Activated naive CD8-positive, alpha-beta T cell treated with anti-CD3 and anti-CD28 coated beads for 36 hours (primary cell): ENCODE results near the gene TRIO. TPM values are rescaled to one million over a fixed set of nuclear protein-coding genes. Genes with fewer than 3 reads are reported as not detected.

Source experiments
- DNase-seq: peaks from one replicate; pipeline ENCODE4 v3.0.0; 2021
- H3K27ac Mint-ChIP-seq: one replicate; pipeline ENCODE4 v1.8.0; 2022; ENCODE audit warnings: mild to moderate bottlenecking, moderate library complexity, mixed read lengths
- H3K27me3 Mint-ChIP-seq: one replicate; pipeline ENCODE4 v1.8.0; 2022; ENCODE audit warnings: mild to moderate bottlenecking, mixed read lengths
- H3K36me3 Mint-ChIP-seq: one replicate; pipeline ENCODE4 v1.8.0; 2021; ENCODE audit warnings: mild to moderate bottlenecking, mixed read lengths
- H3K4me1 Mint-ChIP-seq: one replicate; pipeline ENCODE4 v1.8.0; 2021; ENCODE audit warnings: mixed read lengths
- H3K4me3 Mint-ChIP-seq: one replicate; pipeline ENCODE4 v1.8.0; 2022; ENCODE audit warnings: mild to moderate bottlenecking, moderate library complexity, mixed read lengths
- H3K9me3 Mint-ChIP-seq: one replicate; pipeline ENCODE4 v1.8.0; 2022; ENCODE audit warnings: mixed read lengths
- total RNA-seq, 2 experiments: library from RNA; stranded (reverse); gene quantifications; one replicate each; pipeline ENCODE4 v1.2.3, GENCODE V29; 2021

TRIO gene
- total RNA-seq, 2 experiments from 2014 or later = 7.4 to 9.8 TPM

DNA sequence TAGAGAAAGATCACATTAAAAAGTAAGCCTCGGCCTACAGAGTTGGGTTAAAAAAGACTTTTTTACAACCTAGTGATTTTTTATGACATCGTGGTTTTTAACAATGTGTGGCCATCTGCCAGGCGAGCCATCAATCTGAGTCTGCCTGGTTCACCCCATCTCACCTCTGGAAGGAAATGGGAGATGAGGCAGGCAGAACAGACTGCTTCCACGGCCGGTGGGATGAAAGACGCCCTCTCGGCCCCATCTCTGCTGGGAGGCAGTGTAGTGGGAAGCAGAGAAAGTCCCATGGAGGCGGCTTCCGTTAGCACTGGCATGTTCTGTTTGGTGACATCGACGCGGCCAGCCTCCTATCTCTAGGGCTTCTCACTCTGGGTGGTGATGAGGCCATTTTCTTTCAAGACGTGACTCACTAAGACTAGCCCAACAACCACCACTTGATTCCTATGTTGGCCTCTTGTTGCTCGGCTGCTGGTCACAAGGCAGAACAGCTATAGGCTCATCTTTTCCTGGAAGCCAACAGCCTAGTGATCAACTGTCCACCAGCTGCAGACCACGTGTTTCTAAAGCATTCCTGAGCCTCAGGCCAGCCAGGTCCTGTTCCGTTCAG, 306.0 kb downstream of the TRIO start:
- H3K27ac Mint-ChIP-seq = no peak overlapping the region
- peaks cover 4% of the 10 kb centered on the region for H3K4me1 Mint-ChIP-seq
- H3K36me3 Mint-ChIP-seq = peaks cover 2% of the 10 kb centered on the region
- H3K9me3 Mint-ChIP-seq = no peaks in the 10 kb centered on the region
- DNase-seq = no peak
- no peak overlapping the region for H3K4me3 Mint-ChIP-seq
- H3K27me3 Mint-ChIP-seq = no peaks in the 10 kb centered on the region

DNA sequence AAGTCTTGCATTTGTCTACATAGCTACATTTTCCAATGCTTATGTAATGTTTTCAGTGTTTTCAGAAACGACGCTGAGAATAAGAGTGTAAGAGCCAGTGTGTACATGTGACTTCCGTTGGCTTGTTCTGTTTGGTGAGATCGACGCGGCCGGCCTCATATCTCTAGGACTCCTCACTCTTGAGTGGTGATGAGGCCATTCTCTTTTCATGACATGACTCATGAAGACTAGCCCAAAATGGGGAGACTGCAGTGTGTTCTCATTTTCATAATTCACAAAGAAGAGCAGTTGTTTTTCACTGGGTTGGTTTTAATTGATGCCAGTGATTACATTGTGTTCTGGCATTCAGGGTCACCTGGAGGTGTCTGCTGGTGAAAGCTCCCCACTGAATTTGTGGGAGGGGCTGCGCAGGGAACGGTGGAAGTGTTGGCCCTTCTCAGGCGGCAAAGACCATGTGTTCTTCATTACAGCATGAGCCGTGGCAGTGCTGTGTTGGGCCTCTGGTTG, 306.9 kb downstream of the TRIO start:
- Mint-ChIP-seq H3K9me3 (peaks cover 1% of the 10 kb centered on the region), H3K36me3 (peaks cover 2% of the 10 kb centered on the region), H3K27me3 (no peaks in the 10 kb centered on the region), H3K27ac (no peak overlapping the region), H3K4me1 (peaks cover 4% of the 10 kb centered on the region), H3K4me3 (no peak overlapping the region)
- no peak for DNase-seq

DNA sequence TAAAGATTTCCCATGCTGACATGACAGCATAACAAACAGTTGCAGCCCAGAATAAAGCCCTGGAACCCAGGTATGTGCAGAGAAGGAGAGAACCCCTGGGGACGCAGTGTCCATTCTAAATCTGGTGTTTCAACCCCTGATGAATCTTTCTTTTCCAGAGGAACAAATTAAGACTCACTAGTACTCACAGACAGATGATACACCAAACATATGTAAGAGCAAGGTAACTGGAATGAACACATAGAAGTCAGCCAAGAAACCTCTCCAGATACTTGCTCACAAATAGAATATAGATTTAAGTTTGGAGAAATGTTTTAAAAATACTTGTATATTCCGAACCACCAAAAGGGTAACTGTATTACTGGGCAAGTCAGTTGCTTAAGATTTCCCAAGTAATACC, 307.6 kb downstream of the TRIO start:
- Mint-ChIP-seq H3K36me3 (peaks cover 2% of the 10 kb centered on the region), H3K4me1 (peaks cover 4% of the 10 kb centered on the region), H3K27ac (no peak overlapping the region), H3K27me3 (no peaks in the 10 kb centered on the region), H3K9me3 (peaks cover 2% of the 10 kb centered on the region), H3K4me3 (no peak overlapping the region)
- DNase-seq = no peak

DNA sequence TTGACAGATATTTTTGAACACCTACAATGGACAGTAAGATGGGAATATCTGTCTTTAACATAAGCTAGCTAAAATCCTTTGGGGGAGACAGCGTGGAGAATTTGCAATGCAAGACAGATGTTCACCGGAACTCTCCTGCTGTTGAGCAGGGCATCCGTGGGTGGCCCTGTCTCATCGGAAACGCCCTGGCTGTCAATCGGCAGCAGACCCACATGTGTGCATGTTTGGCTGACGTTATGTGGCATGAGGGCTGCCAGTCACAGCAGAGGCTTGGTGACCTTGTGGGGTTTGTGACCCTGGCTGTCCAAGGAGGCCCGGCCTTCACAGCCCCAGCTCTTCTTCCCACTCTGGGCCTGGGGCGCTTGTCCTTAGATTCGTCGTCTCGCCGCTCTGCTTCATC, 308.7 kb downstream of the TRIO start:
- Mint-ChIP-seq H3K4me1 (peaks cover 4% of the 10 kb centered on the region), H3K27me3 (no peaks in the 10 kb centered on the region)

DNA sequence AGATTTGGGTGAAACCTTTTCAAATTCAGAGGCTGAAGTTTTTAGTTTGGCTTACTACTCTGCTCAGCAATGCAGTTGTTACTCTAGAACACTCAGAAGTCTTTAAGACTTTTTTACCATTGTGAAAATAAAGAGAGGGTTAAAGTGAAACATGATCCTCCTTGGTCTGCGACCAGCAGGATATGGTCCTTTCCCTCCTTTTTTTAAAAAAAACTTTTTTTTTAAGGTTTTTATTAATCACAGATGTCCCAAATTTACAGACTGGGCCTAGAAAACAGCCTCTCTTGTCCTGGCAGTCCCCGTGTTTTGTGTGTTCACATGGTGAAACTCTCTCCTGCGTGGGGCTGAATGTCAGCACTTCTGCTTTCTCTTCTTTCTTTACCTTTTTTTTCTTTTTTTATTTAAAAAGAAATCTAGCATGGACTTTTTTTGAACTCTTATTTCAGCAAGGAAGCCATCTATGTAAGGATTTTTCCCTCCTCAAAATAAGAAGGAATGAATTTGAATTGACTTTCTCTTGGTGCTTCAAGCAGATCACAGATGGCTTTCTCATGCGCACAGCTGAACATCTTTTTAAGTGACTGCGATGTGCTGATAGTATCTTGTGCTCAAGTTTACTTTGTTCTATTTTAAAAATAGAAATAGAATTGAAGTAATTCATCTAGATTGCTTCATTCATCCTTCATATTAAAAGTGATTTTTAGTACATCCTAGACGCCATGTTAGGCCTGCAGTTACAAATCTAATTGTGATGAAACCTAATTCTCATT, 309.7 kb downstream of the TRIO start:
- no peak for DNase-seq
- peaks cover 4% of the 10 kb centered on the region for H3K4me1 Mint-ChIP-seq
- H3K36me3 Mint-ChIP-seq = peaks cover 2% of the 10 kb centered on the region
- H3K4me3 Mint-ChIP-seq = no peak overlapping the region
- H3K27me3 Mint-ChIP-seq = no peaks in the 10 kb centered on the region
- peaks cover 2% of the 10 kb centered on the region for H3K9me3 Mint-ChIP-seq
- H3K27ac Mint-ChIP-seq = no peak overlapping the region

More for the DNA sequence above, 308.7 kb downstream of the TRIO start:
- no peak for DNase-seq
- no peak overlapping the region for H3K27ac Mint-ChIP-seq
- H3K36me3 Mint-ChIP-seq = peaks cover 2% of the 10 kb centered on the region
- no peak overlapping the region for H3K4me3 Mint-ChIP-seq
- H3K9me3 Mint-ChIP-seq = peaks cover 2% of the 10 kb centered on the region

DNA sequence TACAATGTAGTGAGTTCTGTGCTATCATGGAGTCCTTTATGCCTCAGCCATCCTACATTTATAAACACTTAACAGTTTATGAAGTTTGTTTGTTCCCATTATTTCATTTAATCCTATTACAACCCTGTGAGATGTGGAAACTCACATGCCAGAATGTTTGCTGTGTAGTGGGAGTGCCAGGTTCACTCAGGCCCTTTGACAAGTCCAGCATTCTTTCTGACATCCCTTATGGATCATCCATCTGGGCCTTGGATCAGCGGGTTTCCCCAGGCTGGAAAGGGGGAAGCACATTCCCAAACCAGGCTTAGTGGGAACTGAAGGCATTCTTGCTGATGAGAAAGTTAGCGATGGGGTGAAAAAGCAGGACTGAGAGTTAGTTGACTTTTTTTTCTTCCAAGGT, 310.3 kb downstream of the TRIO start:
- Mint-ChIP-seq H3K4me3 (no peak overlapping the region), H3K27me3 (no peaks in the 10 kb centered on the region)

DNA sequence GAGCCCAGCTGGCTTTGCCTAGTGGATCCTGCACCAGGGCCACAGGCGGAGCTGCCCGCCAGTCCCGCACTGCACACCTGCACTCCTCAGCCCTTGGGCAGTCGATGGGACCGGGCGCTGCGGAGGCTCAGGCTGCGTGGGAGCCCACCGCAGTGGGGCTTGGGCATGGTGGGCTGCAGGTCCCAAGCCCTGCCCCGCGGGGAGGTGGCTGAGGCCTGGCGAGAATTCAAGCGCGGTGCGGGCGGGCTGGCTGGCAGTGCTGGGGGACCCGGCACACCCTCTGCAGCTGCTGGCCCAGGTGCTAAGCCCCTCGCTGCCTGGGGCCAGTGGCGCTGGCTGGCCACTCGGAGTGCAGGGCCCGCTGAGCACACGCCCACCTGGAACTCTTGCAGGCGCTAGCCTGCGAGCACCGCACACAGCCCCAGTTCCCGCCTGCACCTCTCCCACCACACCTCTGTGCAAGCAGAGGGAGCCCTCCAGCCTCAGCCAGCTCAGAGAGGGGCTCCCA, 312.7 kb downstream of the TRIO start:
- DNase-seq = no peak
- H3K27me3 Mint-ChIP-seq = no peaks in the 10 kb centered on the region
- H3K27ac Mint-ChIP-seq = no peak overlapping the region
- peaks cover 2% of the 10 kb centered on the region for H3K9me3 Mint-ChIP-seq
- H3K4me1 Mint-ChIP-seq = no peaks in the 10 kb centered on the region
- peaks cover 2% of the 10 kb centered on the region for H3K36me3 Mint-ChIP-seq
- no peak overlapping the region for H3K4me3 Mint-ChIP-seq

More for the DNA sequence above, 310.3 kb downstream of the TRIO start:
- Mint-ChIP-seq H3K9me3 (peaks cover 2% of the 10 kb centered on the region), H3K4me1 (peaks cover 4% of the 10 kb centered on the region), H3K27ac (no peak overlapping the region), H3K36me3 (peaks cover 2% of the 10 kb centered on the region)
- no peak for DNase-seq

DNA sequence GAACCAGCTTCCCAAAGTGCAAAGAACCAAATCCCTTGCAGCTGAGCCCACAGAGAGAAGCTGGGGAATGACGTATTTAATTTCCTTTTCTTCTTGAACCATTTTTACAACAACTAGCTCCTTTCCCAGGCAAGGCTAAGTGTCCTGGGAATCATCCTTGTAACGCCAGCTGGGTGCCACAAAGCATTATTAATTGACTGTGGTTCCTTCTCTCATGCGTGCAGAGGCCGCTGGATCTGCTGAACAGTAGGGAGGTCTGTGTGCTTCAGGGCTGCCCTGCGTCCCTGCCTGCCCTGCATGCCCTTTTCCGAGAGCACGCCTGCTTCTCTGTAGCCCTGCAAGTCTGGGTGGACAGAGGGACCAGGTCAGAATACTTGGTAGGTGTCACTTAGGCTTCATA, 314.3 kb downstream of the TRIO start:
- no peaks in the 10 kb centered on the region for H3K4me1 Mint-ChIP-seq
- H3K27ac Mint-ChIP-seq = no peak overlapping the region
- no peaks in the 10 kb centered on the region for H3K27me3 Mint-ChIP-seq
- no peak overlapping the region for H3K4me3 Mint-ChIP-seq
- no peak for DNase-seq
- peaks cover 2% of the 10 kb centered on the region for H3K36me3 Mint-ChIP-seq
- H3K9me3 Mint-ChIP-seq = peaks cover 2% of the 10 kb centered on the region

DNA sequence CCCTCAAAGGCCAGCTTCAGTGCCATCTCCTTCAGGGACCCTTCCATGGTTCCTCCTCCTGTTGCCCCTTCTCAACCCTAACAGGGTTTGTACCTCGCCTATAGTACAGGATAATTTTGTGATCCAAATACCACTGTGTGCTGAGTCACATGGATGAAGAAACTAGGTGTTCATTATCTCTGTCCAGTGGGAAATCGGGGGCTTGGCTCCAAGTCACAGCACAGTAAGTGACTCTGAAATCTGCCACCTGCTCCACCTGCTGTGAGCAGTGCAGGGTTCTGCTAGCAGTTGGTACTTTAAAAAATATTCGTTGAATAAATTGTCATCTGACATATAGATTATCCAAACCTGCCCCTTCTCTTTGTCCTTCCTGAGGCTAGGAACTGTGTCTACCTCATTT, 315.3 kb downstream of the TRIO start:
- Mint-ChIP-seq H3K9me3 (peaks cover 2% of the 10 kb centered on the region), H3K4me1 (no peaks in the 10 kb centered on the region), H3K4me3 (no peak overlapping the region), H3K27ac (no peak overlapping the region), H3K36me3 (peaks cover 2% of the 10 kb centered on the region), H3K27me3 (no peaks in the 10 kb centered on the region)
- DNase-seq = no peak

DNA sequence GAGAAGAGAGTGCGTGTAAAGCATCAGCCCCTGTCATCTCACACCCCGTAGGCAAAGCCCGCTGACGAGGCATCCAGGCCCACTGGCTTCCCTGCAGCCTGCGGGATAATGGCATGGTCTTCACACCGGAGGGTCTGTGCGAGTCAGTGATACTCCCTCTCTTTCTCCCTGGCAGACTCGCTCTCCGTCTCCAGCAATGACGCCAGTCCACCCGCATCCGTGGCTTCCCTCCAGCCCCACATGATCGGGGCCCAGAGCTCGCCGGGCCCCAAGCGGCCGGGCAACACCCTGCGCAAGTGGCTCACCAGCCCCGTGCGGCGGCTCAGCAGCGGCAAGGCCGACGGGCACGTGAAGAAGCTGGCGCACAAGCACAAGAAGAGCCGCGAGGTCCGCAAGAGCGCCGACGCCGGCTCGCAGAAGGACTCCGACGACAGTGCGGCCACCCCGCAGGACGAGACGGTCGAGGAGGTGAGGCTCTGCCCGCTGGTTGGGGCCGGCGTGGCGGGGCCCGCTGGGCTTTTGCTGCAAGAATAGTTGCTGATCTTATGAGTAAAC, 317.8 kb downstream of the TRIO start:
- no peaks in the 10 kb centered on the region for H3K4me1 Mint-ChIP-seq
- H3K9me3 Mint-ChIP-seq = no peaks in the 10 kb centered on the region

DNA sequence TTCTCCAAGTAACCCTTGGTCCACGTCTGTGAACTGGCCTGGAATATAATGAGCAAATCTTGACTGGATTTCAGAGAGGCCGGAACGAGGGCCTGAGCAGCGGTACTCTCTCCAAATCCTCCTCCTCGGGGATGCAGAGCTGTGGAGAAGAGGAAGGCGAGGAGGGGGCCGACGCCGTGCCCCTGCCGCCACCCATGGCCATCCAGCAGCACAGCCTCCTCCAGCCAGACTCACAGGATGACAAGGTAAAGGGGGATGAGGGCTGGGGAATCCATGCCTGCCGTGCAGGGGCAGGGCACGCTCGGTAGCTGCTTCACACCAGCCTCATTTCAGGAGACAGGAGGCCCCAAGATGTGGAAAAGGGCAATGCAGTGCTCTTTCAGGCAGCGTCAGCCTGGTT, 319.5 kb downstream of the TRIO start:
- no peak overlapping the region for H3K4me3 Mint-ChIP-seq
- no peaks in the 10 kb centered on the region for H3K36me3 Mint-ChIP-seq
- no peak overlapping the region for H3K27ac Mint-ChIP-seq
- no peaks in the 10 kb centered on the region for H3K27me3 Mint-ChIP-seq
- no peak for DNase-seq
- no peaks in the 10 kb centered on the region for H3K9me3 Mint-ChIP-seq
- H3K4me1 Mint-ChIP-seq = no peaks in the 10 kb centered on the region

More for the DNA sequence above, 317.8 kb downstream of the TRIO start:
- no peaks in the 10 kb centered on the region for H3K27me3 Mint-ChIP-seq
- no peak overlapping the region for H3K27ac Mint-ChIP-seq
- no peak overlapping the region for H3K4me3 Mint-ChIP-seq
- DNase-seq = no peak
- H3K36me3 Mint-ChIP-seq = no peaks in the 10 kb centered on the region

DNA sequence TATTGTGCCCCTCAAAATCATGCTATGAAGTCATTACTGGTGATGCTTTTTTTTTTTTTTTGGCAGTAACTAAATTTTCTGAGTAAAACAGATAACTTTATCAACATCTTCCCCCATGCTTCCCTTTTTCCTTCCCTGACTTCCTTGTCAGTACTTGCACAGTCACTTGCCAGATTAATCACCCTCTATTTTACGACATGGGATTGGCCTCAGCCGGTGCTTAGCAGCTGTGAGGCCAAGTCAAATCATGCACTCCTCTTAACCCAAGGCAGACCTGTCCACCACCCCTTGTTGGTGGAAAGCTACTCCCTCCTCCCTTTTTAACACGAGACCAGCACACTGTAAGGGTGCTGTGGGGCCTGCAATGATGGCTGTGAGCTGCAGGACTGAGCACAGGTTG, 320.5 kb downstream of the TRIO start:
- Mint-ChIP-seq H3K36me3 (no peaks in the 10 kb centered on the region), H3K4me3 (no peak overlapping the region), H3K9me3 (no peaks in the 10 kb centered on the region), H3K4me1 (no peaks in the 10 kb centered on the region), H3K27ac (no peak overlapping the region), H3K27me3 (no peaks in the 10 kb centered on the region)
- DNase-seq = no peak

DNA sequence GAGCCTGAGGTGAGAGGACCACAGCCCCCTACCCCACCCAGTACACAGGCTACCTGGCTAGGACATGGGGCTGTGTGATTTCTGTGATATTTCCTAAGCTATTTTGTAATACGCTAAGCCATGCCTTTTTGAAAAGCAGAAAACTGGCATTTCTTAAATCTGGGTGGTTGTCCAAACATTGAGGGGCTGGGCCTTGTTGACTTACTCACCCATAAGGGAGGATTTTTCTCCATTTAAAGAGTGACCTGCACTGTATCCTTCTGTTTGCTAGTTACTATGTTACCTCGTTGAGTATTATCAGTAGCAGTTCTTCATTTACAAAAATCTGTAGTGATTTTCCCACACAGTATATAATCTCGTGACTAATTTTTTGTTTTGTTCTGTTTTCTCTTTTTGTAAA, 321.0 kb downstream of the TRIO start:
- H3K4me3 Mint-ChIP-seq = no peak overlapping the region
- H3K27me3 Mint-ChIP-seq = no peaks in the 10 kb centered on the region
- H3K36me3 Mint-ChIP-seq = no peaks in the 10 kb centered on the region
- no peaks in the 10 kb centered on the region for H3K9me3 Mint-ChIP-seq
- DNase-seq = no peak
- H3K27ac Mint-ChIP-seq = no peak overlapping the region
- no peaks in the 10 kb centered on the region for H3K4me1 Mint-ChIP-seq

DNA sequence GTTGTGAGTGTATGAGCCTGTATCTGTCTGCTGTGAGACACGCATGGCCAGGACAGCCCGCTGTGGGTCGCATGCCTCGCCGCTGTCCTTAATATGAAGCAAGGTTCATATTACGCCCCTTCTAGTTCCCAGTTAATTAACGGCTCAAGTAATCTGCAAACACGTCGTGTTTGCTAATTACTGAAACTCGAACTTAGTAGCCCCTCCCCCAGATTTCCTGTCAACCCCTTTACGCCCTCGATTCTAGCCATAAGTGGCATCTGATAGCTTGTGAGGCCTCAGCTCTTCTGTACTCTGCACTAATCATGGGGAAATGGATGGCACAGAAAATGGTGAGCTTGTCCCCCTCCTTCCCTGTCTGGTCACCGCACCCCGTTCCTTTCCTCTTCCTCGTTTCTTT, 321.5 kb downstream of the TRIO start:
- Mint-ChIP-seq H3K36me3 (no peaks in the 10 kb centered on the region), H3K4me3 (no peak overlapping the region), H3K27me3 (no peaks in the 10 kb centered on the region), H3K9me3 (no peaks in the 10 kb centered on the region), H3K27ac (no peak overlapping the region), H3K4me1 (no peaks in the 10 kb centered on the region)
- no peak for DNase-seq

DNA sequence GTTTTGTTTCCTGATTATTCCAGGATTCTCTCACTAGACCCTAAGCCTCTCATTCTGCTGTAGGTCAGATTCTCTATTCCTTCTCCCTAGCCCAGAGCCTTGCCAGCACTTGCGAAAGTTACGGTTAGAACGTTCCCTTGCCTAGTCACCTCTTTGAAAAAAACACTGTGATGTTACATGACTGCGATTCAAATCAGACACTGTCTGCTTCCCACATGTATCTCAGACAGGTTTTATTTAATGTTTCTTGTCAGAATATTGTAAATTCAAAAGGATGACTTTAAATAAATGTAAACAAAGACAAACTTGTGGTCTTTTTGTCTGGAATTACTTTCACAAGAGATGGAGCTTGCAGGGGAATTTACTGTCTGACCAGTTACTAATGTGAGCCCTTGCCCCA, 322.0 kb downstream of the TRIO start:
- H3K9me3 Mint-ChIP-seq = no peaks in the 10 kb centered on the region
- H3K27ac Mint-ChIP-seq = no peak overlapping the region
- H3K4me3 Mint-ChIP-seq = no peak overlapping the region
- H3K27me3 Mint-ChIP-seq = no peaks in the 10 kb centered on the region
- DNase-seq = no peak
- H3K4me1 Mint-ChIP-seq = no peaks in the 10 kb centered on the region
- H3K36me3 Mint-ChIP-seq = no peaks in the 10 kb centered on the region
